WTC11 (cell line): ENCODE results near the gene CEP131. TPM values are rescaled to one million over a fixed set of nuclear protein-coding genes. Genes with fewer than 3 reads are reported as not detected.

Experiments
- ATAC-seq: fragments of 200-7000 bp; cut with Tn5 transposase; 2 replicates; pipeline ENCODE4 v1.10.0; 2021; ENCODE audit warnings: mild to moderate bottlenecking, moderate library complexity
- CTCF ChIA-PET: fragments of 300-600 bp; sonication (Branson Sonifier 250); formaldehyde crosslinking; loops from one replicate; lab custom pipeline; 2021; ENCODE audit warnings: antibody characterized with exemption; lab: Charles Lee
- POLR2A ChIA-PET: fragments of 350-600 bp; sonication (Branson Sonifier 250); formaldehyde crosslinking; loops from one replicate; lab custom pipeline; 2021; ENCODE audit warnings: antibody characterized with exemption; lab: Charles Lee
- DNase-seq: peaks from one replicate; pipeline ENCODE4 v3.0.0; 2021; ENCODE audit warnings: low spot score
- H3K27ac Mint-ChIP-seq: 2 replicates; pipeline ENCODE4 v1.8.0; 2021; ENCODE audit warnings: mixed read lengths
- H3K27me3 Mint-ChIP-seq: 2 replicates; pipeline ENCODE4 v1.8.0; 2021; ENCODE audit warnings: low read depth, mild to moderate bottlenecking, moderate library complexity, mixed read lengths
- H3K36me3 Mint-ChIP-seq: 2 replicates; pipeline ENCODE4 v1.8.0; 2021; ENCODE audit warnings: mixed read lengths
- H3K4me1 Mint-ChIP-seq: 2 replicates; pipeline ENCODE4 v1.8.0; 2022; ENCODE audit warnings: mixed read lengths
- H3K4me3 Mint-ChIP-seq: 2 replicates; pipeline ENCODE4 v1.8.0; 2021; ENCODE audit warnings: mild to moderate bottlenecking, moderate library complexity, mixed read lengths
- H3K9me3 Mint-ChIP-seq: 2 replicates; pipeline ENCODE4 v1.8.0; 2021; ENCODE audit warnings: mixed read lengths
- ESRRA ChIP-seq: sonication (generic); formaldehyde crosslinking; IDR thresholded peaks from 2 replicates; pipeline ENCODE4 v1.8.1; 2022; ENCODE audit warnings: mild to moderate bottlenecking, missing genetic modification reagents, borderline replicate concordance
- HMGA2 ChIP-seq: fragments of 250-450 bp; sonication (Bioruptor Pico); IDR thresholded peaks from 2 replicates; pipeline ENCODE4 v1.4.0; 2021; ENCODE audit warnings: mild to moderate bottlenecking, moderate library complexity
- IRF2 ChIP-seq: sonication (generic); formaldehyde crosslinking; IDR thresholded peaks from 2 replicates; pipeline ENCODE4 v1.8.0; 2022; ENCODE audit warnings: low read depth, missing genetic modification reagents, borderline replicate concordance
- JAZF1 ChIP-seq: fragments of 250-450 bp; sonication (Bioruptor Pico); IDR thresholded peaks from 2 replicates; pipeline ENCODE4 v1.9.0; 2021; ENCODE audit warnings: moderate library complexity, mild to moderate bottlenecking, inconsistent platforms
- KAT7 ChIP-seq: sonication (generic); formaldehyde crosslinking; IDR thresholded peaks from 2 replicates; pipeline ENCODE4 v1.8.1; 2023; ENCODE audit warnings: missing genetic modification reagents, mild to moderate bottlenecking, borderline replicate concordance
- MYBL2 ChIP-seq: sonication (generic); formaldehyde crosslinking; IDR thresholded peaks from 2 replicates; pipeline ENCODE4 v1.8.1; 2023; ENCODE audit warnings: mild to moderate bottlenecking, moderate library complexity, missing genetic modification reagents
- NFATC4 ChIP-seq: fragments of 250-450 bp; sonication (Bioruptor Pico); IDR thresholded peaks from 2 replicates; pipeline ENCODE4 v1.9.0; 2021; ENCODE audit warnings: mild to moderate bottlenecking
- NR3C1 ChIP-seq: sonication (generic); formaldehyde crosslinking; conservative IDR thresholded peaks from 2 replicates; pipeline ENCODE4 v1.8.1; 2023; ENCODE audit warnings: low read depth, mild to moderate bottlenecking, missing genetic modification reagents
- PRRX2 ChIP-seq: fragments of 250-450 bp; sonication (Bioruptor Pico); IDR thresholded peaks from 2 replicates; pipeline ENCODE4 v1.8.0; 2021; ENCODE audit warnings: mild to moderate bottlenecking
- TCF7 ChIP-seq: sonication (generic); formaldehyde crosslinking; IDR thresholded peaks from 2 replicates; pipeline ENCODE4 v1.8.0; 2022; ENCODE audit warnings: mild to moderate bottlenecking, low read depth, missing genetic modification reagents, moderate library complexity
- ZBTB21 ChIP-seq: sonication (generic); formaldehyde crosslinking; IDR thresholded peaks from 2 replicates; pipeline ENCODE4 v1.8.1; 2023; ENCODE audit warnings: mild to moderate bottlenecking, missing genetic modification reagents, borderline replicate concordance
- ZNF138 ChIP-seq: sonication (generic); formaldehyde crosslinking; conservative IDR thresholded peaks from 2 replicates; pipeline ENCODE4 v1.8.1; 2022; ENCODE audit warnings: mild to moderate bottlenecking, moderate library complexity, missing genetic modification reagents
- ZNF263 ChIP-seq: sonication (generic); formaldehyde crosslinking; IDR thresholded peaks from 2 replicates; pipeline ENCODE4 v1.8.1; 2022; ENCODE audit warnings: low read depth, mild to moderate bottlenecking, moderate library complexity, missing genetic modification reagents
- ZNF416 ChIP-seq: fragments of 250-450 bp; sonication (Bioruptor Pico); IDR thresholded peaks from 2 replicates; pipeline ENCODE4 v1.9.0; 2021; ENCODE audit warnings: mild to moderate bottlenecking, inconsistent platforms
- total RNA-seq: library from RNA; stranded (reverse); gene quantifications from 3 replicates; pipeline ENCODE4 v1.2.3, GENCODE V29; 2021
- TF ChIP-seq, protein P1 (sequence below): sonication (generic); formaldehyde crosslinking; IDR thresholded peaks from 2 replicates; pipeline ENCODE4 v1.8.0; 2022; ENCODE audit warnings: mild to moderate bottlenecking, missing genetic modification reagents
- TF ChIP-seq, protein P2 (sequence below): sonication (generic); formaldehyde crosslinking; IDR thresholded peaks from 2 replicates; pipeline ENCODE4 v1.8.1; 2023; ENCODE audit warnings: mild to moderate bottlenecking, moderate library complexity, missing genetic modification reagents
- TF ChIP-seq, protein P3 (sequence below): sonication (generic); formaldehyde crosslinking; IDR thresholded peaks from 2 replicates; pipeline ENCODE4 v1.8.0; 2023; ENCODE audit warnings: mild to moderate bottlenecking, missing genetic modification reagents
- TF ChIP-seq, protein P4 (sequence below): fragments of 250-450 bp; sonication (Bioruptor Pico); conservative IDR thresholded peaks from 2 replicates; pipeline ENCODE4 v1.9.0; 2021; ENCODE audit warnings: mild to moderate bottlenecking
- TF ChIP-seq, protein P5 (sequence below): sonication (generic); formaldehyde crosslinking; IDR thresholded peaks from 2 replicates; pipeline ENCODE4 v1.8.0; 2023; ENCODE audit warnings: missing genetic modification reagents, mild to moderate bottlenecking, borderline replicate concordance

CEP131 gene
- total RNA-seq, 1 experiment from 2014 or later: 35.2 TPM

DNA sequence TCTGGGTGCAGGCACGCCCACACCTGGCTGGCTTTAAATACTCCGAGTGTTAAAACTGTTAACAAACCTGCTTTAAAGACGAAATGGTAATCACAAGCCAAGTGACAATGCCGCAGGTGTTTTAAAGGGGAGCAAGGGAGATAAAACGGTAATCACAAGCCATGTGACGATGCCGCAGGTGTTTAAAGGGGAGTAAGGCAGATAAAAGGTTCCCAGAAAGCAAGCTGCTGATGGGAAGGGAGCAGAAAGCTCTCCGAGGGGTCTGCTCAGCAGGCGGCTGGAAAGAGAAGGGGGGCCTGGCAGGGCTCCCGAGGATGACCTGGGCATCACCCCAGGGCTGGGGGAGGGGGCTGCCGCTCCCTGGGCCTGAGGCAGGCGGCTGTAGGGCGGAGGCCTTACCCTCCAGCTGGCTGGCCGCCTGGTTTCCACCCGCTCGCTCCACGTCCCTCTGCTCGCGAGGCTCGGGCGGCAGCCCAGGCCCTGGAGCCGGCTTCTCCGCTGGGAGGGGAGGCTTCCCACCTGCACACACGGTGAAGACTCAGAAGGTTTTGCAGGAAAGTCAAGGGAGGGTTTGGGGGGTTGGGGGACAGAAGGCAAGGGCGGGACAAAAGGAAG lies 28.4 kb upstream of the CEP131 start (continued):
- TF ChIP-seq IRF2 (CRISPR knock-in tag): no peak
- TF ChIP-seq, protein P1, sequence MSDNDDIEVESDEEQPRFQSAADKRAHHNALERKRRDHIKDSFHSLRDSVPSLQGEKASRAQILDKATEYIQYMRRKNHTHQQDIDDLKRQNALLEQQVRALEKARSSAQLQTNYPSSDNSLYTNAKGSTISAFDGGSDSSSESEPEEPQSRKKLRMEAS (CRISPR knock-in tag): no peak
- TF ChIP-seq ZNF416 (CRISPR knock-in tag): no peak
- no peak for TF ChIP-seq HMGA2 (CRISPR knock-in tag)
- TF ChIP-seq NFATC4 (CRISPR knock-in tag): no peak
- no peak for TF ChIP-seq ESRRA (CRISPR knock-in tag)
- TF ChIP-seq, protein P2, sequence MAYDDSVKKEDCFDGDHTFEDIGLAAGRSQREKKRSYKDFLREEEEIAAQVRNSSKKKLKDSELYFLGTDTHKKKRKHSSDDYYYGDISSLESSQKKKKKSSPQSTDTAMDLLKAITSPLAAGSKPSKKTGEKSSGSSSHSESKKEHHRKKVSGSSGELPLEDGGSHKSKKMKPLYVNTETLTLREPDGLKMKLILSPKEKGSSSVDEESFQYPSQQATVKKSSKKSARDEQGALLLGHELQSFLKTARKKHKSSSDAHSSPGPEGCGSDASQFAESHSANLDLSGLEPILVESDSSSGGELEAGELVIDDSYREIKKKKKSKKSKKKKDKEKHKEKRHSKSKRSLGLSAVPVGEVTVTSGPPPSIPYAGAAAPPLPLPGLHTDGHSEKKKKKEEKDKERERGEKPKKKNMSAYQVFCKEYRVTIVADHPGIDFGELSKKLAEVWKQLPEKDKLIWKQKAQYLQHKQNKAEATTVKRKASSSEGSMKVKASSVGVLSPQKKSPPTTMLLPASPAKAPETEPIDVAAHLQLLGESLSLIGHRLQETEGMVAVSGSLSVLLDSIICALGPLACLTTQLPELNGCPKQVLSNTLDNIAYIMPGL (CRISPR knock-in tag): no peak

DNA sequence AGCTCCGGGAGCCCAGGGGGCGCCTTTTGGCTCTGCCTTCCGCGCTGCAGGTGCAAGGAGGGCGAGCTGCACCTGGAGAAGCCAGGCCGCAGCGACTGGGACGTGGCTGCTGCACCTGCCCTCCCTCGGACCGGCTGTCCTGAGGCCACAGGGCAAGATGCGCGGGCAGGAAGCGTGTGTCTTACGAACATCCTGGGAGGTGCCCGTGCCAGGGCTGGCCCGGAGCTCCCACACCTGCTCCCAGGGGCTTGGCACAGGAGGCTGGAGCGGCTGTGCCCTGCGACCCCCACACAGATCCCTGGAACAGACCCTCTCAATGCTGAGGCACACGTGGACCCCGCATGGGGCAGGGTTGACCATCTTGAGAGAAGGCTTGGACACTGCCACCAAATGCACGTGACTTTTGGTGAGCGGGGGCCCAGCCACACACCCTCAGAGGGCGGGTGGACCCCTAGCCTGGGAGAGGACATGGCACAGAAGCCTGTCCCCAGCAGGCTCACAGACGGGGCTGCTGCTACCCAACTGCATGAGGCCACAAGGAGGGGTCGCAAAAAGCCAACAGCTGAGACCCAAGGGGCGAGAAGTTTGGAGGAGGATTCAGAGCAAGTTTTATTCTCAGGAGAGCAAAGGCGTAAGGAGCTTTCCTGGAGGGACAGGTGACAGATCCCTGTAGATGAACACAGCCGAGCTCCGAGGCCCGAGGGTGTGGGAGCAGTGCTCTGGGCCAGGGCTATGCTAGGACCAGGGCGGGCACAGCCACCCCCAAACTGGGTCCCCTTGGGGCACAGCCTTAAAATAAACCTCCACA lies 27.7 kb upstream of the CEP131 start:
- ChIA-PET CTCF (interaction anchor here (0.7 to 1.8 kb wide), 5 partner anchors 9 to 273 kb away, joined by 3 to 9 read pairs (median 4); no protein-coding TSS in a partner anchor), POLR2A (no interaction called here)
- Mint-ChIP-seq H3K9me3 (no peaks in the 10 kb centered on the region; the same call in 1 of the 2 replicates), H3K27me3 (no peaks in the 10 kb centered on the region), H3K4me1 (peaks cover 24% of the 10 kb centered on the region), H3K27ac (no peak overlapping the region), H3K4me3 (no peak overlapping the region), H3K36me3 (0 out of 2 replicates have a peak, but pooled peaks cover 6% of the 10 kb centered on the region)
- TF ChIP-seq, protein P3, sequence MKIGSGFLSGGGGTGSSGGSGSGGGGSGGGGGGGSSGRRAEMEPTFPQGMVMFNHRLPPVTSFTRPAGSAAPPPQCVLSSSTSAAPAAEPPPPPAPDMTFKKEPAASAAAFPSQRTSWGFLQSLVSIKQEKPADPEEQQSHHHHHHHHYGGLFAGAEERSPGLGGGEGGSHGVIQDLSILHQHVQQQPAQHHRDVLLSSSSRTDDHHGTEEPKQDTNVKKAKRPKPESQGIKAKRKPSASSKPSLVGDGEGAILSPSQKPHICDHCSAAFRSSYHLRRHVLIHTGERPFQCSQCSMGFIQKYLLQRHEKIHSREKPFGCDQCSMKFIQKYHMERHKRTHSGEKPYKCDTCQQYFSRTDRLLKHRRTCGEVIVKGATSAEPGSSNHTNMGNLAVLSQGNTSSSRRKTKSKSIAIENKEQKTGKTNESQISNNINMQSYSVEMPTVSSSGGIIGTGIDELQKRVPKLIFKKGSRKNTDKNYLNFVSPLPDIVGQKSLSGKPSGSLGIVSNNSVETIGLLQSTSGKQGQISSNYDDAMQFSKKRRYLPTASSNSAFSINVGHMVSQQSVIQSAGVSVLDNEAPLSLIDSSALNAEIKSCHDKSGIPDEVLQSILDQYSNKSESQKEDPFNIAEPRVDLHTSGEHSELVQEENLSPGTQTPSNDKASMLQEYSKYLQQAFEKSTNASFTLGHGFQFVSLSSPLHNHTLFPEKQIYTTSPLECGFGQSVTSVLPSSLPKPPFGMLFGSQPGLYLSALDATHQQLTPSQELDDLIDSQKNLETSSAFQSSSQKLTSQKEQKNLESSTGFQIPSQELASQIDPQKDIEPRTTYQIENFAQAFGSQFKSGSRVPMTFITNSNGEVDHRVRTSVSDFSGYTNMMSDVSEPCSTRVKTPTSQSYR (CRISPR knock-in tag): no peak
- no peak for TF ChIP-seq JAZF1 (CRISPR knock-in tag)
- TF ChIP-seq ZBTB21: no peak
- DNase-seq (no peak), ATAC-seq (no peak)

DNA sequence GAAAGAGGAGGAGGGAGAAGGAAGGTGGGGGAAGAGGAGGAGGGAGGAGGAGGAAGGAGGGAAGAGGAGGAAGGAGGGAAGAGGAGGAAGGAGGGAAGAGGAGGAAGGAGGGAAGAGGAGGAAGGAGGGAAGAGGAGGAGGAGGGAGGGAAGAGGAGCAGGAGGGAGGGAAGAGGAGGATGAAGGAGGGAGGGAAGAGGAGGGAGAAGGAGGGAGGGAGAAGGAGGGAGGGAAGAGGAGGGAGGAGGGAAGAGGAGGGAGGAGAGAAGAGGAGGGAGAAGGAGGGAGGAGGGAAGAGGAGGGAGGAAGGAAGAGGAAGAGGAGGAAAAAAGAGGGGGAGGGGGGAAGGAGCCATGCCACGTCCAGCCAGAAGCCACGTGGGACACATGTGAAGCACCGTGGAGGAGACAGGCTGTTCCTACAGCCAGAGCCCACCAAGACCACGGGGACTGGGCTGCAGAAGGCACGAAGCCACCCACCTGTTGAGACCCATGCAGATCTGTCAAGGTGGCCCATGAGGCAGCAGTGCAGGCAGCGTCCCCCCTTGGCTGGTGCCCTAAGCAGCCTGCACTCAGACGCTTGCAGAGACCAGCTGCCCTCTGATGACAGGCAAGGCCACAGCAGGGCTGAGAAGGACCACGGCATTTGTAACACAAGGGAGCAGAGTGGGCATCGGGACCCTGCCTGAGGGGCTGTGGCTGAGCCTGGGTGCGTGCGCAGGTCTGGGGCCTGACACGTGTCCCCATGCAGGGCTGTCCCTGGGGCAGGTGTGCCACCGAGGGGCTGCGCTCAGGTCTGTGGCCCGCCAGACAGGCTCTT lies 26.7 kb upstream of the CEP131 start:
- no peak for DNase-seq
- ChIA-PET POLR2A (no interaction called here), CTCF (interaction anchor here (1.2 kb wide), 1 partner anchor 10 kb away, joined by 4 read pairs; no protein-coding TSS in a partner anchor)
- H3K4me3 Mint-ChIP-seq: no peak overlapping the region
- H3K4me1 Mint-ChIP-seq: peaks cover 14% of the 10 kb centered on the region
- H3K27me3 Mint-ChIP-seq: no peaks in the 10 kb centered on the region
- H3K9me3 Mint-ChIP-seq: no peaks in the 10 kb centered on the region; the same call in 1 of the 2 replicates
- H3K27ac Mint-ChIP-seq: no peak overlapping the region
- no peak for ATAC-seq
- H3K36me3 Mint-ChIP-seq: 0 out of 2 replicates have a peak, but pooled peaks cover 6% of the 10 kb centered on the region
- TF ChIP-seq ZNF416 (CRISPR knock-in tag) (no peak), KAT7 (CRISPR knock-in tag) (no peak), MYBL2 (CRISPR knock-in tag) (no peak), NR3C1 (CRISPR knock-in tag) (no peak), PRRX2 (CRISPR knock-in tag) (no peak), ZNF263 (CRISPR knock-in tag) (no peak), ZNF138 (no peak), TCF7 (CRISPR knock-in tag) (no peak)
- TF ChIP-seq, protein P4, sequence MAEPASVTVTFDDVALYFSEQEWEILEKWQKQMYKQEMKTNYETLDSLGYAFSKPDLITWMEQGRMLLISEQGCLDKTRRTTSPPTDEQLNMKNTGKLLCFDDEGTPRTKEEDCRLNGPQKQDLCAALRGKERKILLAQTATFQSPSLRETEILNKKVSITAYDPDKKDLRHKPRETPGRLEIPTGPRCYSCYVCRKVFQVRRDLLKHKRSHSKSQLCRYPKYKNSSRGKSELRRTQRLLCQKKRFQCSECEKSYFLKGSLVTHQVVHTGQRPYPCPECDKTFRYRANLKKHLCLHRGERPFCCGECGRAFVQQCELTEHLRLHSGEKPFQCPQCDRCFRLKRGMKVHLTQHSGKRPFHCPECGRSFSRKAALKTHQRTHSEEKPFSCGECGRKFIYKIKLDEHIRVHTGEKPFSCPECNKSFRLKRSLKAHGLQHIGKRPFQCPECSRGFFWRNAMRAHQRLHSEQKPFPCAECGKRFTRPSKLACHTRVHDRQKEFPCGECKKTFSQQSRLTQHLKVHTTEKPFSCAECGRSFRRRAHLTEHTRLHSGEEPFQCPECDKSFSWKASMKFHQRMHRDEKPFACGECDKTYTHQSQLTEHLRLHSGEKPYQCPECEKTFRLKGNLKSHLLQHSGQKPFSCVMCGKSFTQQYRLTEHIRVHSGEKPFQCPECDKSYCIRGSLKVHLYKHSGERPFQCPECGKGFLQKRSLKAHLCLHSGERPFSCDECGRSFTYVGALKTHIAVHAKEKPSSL (CRISPR knock-in tag): no peak
- TF ChIP-seq, protein P5, sequence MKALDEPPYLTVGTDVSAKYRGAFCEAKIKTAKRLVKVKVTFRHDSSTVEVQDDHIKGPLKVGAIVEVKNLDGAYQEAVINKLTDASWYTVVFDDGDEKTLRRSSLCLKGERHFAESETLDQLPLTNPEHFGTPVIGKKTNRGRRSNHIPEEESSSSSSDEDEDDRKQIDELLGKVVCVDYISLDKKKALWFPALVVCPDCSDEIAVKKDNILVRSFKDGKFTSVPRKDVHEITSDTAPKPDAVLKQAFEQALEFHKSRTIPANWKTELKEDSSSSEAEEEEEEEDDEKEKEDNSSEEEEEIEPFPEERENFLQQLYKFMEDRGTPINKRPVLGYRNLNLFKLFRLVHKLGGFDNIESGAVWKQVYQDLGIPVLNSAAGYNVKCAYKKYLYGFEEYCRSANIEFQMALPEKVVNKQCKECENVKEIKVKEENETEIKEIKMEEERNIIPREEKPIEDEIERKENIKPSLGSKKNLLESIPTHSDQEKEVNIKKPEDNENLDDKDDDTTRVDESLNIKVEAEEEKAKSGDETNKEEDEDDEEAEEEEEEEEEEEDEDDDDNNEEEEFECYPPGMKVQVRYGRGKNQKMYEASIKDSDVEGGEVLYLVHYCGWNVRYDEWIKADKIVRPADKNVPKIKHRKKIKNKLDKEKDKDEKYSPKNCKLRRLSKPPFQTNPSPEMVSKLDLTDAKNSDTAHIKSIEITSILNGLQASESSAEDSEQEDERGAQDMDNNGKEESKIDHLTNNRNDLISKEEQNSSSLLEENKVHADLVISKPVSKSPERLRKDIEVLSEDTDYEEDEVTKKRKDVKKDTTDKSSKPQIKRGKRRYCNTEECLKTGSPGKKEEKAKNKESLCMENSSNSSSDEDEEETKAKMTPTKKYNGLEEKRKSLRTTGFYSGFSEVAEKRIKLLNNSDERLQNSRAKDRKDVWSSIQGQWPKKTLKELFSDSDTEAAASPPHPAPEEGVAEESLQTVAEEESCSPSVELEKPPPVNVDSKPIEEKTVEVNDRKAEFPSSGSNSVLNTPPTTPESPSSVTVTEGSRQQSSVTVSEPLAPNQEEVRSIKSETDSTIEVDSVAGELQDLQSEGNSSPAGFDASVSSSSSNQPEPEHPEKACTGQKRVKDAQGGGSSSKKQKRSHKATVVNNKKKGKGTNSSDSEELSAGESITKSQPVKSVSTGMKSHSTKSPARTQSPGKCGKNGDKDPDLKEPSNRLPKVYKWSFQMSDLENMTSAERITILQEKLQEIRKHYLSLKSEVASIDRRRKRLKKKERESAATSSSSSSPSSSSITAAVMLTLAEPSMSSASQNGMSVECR (CRISPR knock-in tag): no peak
